GM18517 (cell line): Measurements from ENCODE around the gene SPP1.
"Not testable (repeated sequence)": the region's sequence is repeated elsewhere in the genome, so short reads cannot be mapped to it uniquely, and the experiment has no call there.

ENCODE experiments used
- ATAC-seq: cut with Tn5 transposase; IDR thresholded peaks from one replicate; pipeline ENCODE4 v1.9.1; 2021; ENCODE audit warnings: mild to moderate bottlenecking, moderate library complexity; ENCODE audit not compliant: unreplicated experiment

The SPP1 gene

DNA sequence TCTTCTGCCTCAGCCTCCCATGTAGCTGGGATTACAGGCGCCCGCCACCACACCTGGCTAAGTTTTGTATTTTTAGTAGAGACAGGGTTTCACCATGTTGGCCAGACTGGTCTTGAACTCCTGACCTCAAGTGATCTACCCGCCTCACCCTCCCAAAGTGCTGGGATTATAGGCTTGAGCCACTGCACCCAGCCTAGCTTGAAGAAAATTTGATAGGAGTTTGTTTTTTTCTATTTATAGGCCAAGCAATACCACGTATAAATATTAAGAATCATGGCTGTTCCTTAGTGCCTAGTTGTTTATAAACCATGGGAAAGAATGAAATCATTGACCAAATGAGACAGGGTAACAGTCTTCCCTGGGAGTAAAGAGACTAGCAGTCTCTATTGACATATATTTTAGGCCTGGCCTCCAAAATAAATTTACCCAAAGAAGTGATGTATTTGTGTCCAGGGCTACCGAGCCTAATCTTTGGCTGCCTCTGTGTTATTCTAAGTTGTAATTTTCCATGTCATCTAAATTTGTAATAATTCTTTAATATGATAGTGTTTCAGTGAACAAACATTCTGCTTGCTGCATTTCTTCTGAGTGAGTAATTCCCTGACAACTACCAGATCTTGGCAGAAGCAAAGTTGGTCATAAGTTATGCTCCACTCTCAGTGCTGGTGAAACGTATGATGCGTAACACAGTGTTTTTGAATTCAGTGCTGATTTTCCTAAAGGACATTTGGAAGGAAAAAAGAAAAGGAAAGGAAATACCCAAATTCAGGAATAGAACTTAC, 42.2 kb downstream of the SPP1 start:
- ATAC-seq: no peak

DNA sequence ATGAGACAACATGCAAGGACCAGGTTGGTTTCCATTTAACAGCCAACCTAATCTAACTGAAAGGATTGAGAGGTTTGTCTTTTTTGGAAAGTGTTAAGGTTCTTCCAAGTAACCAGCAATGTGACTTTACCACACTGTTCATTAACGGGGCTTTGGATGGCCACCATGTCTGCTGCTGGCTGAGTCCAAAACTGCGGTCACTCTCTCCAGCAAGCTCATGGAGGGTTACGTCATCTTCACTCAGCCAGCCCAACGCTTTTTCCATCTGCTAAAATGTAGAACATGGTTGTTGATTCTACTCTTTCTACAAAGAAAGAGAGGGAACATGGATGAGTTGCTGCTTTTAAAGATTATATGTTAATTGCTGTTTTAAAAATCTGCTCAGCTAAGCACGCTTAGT, 43.0 kb downstream of the SPP1 start:
- ATAC-seq: no peak

DNA sequence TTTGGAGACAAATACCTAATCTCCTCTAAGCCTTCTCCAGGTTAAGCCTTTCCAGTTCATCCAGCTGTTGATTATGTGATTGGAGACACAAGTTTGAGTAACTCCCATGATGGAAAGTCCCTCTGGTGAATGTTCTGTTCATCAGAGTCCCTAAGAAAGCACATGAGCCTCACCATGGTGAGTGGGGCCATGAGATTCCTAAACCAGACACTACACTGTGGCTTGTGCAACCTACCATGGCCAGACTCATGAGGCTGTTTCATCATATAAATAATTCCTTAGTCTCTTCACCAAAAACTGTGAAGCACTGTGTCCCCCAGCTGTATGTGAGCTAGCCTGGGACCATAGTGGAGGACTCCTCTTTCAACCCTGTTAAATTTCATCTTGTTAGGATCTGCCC, 46.3 kb downstream of the SPP1 start:
- no peak for ATAC-seq

DNA sequence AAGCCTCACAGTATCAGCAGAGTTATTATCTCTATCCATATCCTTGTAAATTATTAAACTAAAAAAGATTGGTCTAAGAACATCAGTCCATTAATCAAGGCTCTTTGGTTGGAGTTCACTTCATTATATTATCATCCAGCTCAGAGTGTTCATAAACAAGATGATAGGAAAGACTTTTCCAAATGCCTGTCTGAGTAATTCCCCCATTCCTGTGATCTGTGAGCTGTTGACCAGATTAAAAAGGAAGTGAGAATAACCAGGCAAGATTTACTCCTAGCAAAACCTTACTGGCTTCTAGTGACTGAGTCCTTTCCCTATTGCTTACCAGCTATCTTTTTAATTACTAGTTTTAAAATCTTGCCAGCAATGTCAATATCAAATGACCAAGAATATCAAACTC, 46.8 kb downstream of the SPP1 start:
- ATAC-seq: no peak

DNA sequence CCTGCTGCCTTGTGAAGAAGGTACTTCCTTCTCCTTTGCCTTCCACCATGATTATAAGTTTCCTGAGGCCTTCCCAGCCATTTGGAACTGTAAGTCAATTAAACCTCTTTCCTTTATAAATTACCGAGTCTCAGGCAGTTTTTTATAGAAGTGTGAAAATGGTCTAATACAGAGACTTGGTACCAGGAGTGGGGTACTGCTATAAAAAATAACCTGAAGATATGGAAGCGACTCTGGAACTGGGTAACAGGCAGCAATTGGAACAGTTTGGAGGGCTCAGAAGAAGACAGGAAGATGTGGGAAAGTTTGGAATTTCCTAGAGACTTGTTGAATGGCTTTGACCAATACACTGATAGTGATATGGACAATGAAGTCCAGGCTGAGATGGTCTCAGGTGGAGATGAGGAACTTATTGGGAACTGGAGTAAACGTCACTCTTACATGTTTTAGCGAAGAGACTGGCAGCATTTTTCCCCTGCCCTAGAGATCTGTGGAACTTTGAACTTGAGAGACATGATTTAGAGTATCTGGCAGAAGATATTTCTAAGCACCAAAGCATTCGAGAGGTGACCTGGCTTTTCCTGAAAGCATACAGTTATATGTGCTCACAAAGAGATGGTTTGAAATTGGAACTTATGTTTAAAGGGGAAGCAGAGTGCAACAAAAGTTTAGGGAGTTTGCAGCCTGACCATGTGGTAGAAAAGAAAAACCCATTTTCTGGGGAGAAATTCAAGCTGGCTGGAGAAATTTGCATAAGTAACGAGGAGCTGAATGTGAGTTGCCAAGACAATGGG, 50.6 kb downstream of the SPP1 start:
- ATAC-seq: not testable (repeated sequence)

DNA sequence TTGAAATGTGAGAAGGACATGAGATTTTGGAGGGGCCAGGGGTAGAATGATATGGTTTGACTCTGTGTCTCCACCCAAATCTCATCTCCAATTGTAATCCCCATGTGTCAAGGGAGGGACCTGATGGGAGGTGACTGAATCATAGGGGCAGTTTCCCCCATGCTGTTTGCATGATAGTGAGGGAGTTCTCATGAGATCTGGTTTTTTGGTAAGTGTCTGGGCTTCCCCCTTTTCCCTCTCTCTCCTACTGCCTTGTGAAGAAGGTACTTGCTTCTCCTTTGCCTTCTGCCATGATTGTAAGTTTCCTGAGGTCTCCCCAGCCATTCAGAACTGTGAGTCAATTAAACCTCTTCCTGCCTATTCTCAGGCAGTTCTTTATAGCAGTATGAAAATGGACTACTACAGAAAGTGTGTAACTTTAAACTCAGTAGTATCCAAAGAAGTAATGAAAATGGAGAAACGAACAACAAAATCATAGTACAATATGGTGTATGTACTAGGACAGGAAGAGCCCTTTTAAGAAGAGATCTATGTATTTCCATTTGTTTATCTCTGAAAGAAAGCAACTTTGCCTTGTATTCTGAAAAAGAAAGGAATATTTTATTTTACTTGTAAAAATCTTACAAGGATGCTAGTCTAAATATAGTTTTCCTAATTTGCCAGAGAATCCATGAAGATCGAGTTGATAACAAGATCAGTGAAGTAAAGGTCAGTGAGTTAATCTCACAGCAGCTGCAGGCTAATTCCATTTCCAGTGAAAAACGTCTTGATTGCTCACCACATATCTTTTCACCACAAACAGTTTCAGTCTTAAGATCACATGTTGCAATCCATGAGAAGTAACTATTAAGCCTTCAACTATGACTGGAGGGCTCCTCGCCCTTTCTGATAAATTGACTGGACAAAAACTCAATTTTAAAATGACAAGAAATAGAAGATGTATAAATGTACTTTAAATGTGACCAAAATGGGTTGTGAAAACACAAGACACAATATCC, 52.4 kb downstream of the SPP1 start:
- no peak for ATAC-seq

DNA sequence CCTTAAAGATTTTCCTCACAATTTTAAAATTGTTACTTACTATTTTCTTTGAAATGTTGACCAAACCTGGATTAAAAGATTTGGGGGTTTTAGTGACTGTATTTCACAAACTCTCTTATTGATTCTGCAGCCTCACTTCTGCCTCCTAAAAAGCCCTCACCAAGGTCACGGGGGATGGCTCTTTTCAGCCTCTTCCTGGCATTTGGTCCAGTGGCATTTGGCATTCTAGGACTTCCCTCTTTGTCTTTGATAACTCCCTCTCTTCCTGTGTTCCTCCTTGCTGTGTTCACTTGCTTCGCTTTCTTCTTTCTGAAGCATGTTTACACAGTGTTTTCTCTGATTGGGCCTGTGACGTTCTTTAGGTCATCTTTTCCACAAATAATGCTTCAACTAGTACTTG, 53.4 kb downstream of the SPP1 start:
- no peak for ATAC-seq

DNA sequence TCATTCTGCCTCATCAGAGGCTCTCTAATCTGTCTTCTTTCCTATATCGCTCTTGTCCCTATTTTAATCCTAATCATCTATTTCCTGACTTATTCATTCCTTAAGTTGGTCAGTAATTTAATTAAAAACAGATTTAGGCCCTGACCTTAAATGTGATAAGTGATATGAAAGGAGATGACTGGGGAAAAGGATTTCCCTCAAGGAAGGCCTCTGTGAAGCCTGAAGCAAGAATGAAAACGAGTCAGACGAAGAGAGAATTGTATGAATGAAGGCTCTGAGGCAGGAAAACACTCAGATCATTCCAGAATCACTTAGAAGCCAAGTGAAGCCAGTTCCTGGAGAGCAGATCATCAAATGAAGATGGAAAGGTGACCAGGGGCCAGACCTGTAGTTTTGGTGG, 54.0 kb downstream of the SPP1 start:
- no peak for ATAC-seq

DNA sequence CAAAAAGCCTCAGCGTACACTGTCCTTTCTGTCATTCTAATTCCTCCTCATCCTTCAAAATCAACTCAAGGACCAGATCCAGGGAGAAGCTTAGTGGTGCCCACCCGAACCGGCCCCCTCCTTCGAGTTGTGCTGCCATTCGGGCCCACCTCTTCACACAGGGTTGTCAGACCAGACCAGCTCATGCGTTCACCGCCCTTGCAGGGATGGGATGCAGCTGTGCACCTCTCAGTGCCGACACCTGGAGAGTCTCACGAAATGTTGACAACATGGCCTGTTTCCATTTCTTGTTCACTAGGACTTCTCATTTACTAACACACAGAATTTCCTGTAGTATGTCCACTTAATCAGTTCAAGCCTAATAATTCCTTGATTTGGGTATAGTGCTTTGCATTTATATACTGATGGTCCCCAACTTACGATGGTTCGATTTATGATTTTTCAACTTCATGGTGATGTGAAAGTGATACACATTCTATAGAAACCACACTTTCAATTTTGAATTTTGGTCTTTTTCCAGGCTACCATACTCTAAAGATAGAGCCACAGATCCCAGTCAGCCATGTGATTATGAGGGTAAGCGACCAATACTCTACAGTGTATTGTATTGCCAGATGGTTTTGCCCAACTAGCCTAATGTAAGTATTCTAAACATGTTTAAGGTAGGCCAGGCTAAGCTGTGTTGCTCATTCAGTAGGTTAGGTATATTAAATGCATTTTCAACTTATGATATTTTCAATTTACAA, 55.2 kb downstream of the SPP1 start:
- ATAC-seq: no peak
